ENCODE measurements around the gene ATP6AP1.

DNA sequence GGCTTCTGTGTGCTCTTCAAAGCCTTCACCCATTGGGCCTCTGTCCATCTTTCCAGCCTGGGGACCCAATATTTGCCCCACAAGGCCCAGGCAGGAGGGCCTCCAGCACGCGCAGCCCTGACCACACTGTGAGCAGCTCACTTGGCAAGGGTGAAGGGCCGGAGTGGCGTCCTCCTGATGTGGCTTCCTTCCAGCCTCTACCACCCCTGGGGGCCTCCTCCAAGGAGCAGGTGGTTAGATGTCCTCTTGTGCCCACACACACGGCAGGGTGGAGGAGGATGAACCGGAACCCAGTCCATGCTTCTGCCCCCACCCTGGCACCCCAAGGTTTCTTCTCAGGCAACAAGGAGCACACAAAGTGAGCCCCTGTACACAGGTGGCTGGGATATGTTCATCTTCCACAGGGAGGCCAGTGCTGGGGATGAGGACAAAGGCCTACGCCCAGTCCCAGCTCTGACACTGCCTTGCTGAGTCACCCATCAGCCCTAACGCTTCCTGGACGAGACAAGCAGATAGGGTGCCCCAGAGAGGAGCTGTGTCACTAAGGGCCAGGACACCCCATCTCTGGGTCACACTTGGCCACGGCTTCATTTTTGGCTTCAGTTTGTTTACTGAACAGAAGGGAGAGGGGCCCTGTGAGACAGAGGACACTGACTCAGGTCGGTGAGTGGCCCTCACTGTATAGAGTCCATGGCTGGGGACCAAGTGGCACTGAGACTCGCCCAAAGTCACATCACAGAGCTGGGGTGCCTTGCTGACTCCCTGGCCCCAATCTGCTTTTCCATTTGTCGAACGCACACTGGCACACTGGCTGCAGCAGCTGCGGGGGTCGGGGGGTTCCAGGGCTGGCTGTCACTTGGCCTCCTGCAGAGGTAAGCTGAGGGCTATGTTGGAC is 56.0 kb downstream of the ATP6AP1 start:
- no peak for TF ChIP-seq POLR2A (IDR thresholded peaks at IDR 0.05)
- TF ChIP-seq, protein P1, sequence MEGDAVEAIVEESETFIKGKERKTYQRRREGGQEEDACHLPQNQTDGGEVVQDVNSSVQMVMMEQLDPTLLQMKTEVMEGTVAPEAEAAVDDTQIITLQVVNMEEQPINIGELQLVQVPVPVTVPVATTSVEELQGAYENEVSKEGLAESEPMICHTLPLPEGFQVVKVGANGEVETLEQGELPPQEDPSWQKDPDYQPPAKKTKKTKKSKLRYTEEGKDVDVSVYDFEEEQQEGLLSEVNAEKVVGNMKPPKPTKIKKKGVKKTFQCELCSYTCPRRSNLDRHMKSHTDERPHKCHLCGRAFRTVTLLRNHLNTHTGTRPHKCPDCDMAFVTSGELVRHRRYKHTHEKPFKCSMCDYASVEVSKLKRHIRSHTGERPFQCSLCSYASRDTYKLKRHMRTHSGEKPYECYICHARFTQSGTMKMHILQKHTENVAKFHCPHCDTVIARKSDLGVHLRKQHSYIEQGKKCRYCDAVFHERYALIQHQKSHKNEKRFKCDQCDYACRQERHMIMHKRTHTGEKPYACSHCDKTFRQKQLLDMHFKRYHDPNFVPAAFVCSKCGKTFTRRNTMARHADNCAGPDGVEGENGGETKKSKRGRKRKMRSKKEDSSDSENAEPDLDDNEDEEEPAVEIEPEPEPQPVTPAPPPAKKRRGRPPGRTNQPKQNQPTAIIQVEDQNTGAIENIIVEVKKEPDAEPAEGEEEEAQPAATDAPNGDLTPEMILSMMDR (IDR thresholded peaks at IDR 0.05): no peak
